Medulla oblongata (tissue), 1 donor: ENCODE data around the gene CHIT1.

Experiments used
- DNase-seq: peaks from one replicate; pipeline ENCODE4 v3.0.0-alpha.2; 2015; ENCODE audit errors: extremely low spot score

CHIT1 gene

DNA sequence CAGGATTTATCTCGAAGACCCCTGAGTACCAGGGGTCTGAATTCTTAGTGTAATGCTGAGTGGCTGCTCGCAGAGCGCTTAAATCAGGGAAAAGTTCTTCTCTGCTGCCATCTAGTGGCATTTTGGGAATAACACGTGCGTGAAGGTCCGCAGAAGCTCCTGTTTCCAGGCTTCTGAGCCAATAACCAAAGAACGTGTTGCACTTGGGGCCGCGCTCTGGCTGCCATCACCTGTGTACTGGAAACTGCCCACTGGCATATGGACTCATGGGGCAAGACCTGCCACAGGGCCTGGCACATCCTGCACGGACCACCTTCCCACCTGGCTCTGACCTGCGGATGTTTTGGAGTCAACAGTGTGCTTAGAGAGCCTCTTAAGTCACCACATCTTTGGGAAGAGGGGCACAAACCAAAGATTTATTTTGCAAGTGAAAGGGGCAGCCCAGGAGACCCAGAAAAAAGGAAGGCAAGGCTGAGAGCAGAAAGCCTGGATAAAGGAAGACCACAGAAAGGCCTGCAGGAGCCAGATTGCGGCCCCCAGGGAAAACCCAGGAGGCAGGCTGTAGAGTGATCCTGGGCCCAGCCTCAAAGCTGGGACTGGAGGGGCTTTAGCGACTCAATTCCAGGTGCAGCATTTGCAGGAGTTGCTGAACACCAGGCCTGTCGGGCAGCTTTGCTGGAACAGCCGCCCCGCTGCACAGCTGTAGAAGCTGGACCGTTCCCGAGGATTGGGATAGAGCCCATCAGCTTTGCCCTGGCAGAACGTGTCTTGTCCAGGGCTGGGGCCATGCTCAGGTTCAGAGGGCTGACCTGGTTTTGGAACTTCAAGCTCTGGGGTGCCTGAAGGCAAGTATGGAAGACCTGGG, 13.0 kb downstream of the CHIT1 start:
- peak; percentile 90 for DNase-seq

DNA sequence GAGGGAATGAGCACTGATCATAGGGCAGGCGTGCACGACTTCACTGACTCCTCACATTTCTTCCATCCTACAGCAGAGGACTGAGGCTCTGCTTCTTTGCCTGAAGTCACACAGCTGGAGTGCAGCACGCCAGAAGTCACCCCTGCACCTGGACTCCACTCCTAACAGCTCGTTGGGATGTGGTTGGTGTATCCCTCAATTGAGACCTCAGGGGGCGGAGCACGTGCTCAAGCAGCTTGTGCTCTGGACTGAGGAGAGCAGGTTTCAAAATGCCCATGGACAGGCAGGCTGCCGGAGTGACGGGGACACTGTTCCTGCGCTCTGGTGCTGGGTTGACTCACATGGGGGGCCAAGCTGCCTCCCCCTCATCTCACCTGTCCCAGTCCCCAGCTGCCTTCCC, 13.9 kb downstream of the CHIT1 start:
- DNase-seq, result no peak

DNA sequence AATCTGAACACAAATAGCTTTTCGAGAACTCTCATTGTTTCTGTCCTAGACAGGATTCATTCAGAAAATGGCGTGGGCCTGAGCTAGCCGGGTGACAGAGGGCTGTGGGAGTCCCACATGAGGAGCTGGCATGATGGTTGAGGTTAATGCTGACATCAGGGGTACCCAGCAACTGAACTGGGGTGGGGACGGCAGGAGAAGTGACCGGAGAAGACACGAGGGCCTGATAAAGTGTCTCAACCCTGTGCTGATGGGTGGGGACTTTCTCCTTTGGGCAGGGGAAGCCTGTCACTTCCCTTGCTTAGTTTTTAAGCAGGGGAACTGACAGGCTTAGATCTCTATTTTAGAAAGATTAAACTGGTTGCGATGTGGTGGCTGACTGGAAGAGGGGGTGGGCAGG, 14.6 kb downstream of the CHIT1 start:
- DNase-seq, result peak; percentile 41

DNA sequence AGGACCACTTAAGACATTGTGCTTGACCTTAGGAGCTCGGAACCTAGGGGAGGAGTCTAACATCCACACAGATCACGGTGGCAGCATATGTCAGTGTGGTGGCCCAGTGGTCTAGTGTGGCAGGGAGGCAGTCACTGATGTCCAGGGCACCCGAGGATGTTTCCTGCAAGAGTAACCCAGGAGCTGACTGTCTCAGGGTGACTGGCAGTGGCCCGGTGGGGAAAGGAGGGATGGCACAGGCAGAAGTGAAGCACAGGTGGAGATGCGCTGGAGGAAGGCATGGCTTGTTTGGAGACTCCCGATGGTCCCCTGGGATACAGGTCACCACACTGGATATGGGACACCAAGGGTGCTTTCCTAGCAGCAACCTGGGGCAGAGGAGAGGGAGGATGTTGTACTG, 16.3 kb downstream of the CHIT1 start:
- no peak for DNase-seq

DNA sequence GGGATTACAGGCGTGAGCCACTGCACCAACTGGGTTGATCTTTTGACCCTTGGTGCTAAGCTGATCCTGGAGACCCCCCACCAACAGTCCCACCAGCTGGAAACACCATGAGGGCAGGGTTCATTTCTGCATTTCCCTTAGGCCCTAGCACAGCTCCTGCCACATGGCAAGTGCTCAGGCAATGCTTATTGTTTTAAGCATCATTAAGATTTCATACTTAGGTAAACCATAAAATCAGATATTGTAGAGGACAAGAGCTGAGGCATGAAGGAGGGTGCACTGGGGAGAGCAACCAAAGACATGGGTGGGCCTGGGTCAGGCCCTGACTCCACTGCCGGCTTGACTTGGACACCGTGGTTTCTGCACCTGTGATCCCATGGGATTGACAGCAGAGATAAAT, 17.7 kb downstream of the CHIT1 start:
- no peak for DNase-seq

DNA sequence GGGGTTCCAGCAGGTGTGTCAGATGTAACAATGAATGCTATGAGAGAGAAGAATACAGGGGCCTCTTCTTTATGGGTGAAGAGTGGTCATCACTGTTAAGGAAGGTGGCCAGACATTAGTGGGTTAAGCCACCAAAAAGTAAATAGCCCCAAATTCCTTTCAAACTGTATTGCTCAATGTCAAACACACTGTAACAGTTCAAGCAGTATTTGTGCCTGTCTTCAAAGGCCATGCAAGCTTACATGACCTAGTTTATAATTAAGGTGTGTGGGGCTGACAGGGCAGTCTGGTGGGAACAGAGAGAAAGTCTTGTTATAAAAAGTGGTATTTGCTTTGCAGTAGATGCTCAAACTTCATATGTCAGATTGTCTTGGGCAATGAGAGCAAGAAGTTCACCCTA, 18.5 kb downstream of the CHIT1 start:
- no peak for DNase-seq

DNA sequence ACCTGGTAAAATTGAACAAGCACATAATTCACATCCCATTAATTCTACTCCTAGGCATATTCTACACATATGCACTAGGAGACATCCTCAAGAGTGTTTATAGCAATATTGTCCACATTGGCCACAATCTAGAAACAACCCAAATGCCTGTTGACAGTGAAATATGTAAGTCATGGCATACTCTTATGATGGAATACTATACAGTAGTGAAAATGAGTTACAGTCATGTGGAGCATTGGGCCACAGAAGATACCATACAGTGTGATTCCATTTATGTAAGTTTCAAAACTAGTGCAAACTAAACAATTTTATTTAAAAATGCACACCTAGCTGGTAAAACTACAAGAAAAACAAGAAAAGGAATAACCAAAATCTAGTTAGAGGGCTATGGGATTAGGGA, 19.1 kb downstream of the CHIT1 start:
- no peak for DNase-seq

DNA sequence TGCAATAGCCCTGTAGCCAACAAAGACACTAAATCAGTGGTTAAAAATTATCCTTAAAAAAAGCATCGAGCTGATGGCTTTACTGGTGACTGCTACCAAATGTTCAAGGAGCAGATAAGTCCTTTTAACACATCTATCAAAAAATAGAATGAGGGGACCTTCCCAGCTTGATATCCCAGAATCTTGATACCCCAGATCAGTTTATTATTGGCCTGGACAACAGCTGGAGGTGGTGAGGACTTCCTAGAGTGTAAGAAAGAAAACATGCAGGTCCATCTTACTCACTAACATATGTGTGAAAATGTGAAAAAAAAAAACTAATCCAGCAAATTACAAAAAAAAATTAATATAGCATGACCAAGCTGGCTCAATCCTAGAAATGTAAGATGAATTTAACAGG, 21.3 kb downstream of the CHIT1 start:
- no peak for DNase-seq

DNA sequence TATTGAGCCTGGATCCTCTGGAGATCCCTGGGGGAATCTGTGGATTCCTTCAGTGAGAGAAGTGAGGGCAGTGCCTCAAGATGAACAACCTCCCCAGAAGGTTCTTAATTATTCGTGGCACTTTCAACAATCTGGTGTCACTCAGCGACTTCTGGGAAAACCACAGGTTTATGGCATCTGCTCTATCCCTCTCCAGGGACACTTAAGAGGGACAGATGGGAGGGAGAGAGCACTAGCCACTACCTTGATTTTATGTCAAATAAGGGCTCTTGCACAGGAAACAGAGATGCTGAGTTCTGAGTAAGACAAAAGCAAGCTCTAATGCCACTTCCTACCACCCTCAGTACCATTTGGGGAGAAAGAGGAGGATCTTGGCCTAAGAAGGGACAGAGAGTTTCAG, 21.7 kb downstream of the CHIT1 start:
- no peak for DNase-seq

DNA sequence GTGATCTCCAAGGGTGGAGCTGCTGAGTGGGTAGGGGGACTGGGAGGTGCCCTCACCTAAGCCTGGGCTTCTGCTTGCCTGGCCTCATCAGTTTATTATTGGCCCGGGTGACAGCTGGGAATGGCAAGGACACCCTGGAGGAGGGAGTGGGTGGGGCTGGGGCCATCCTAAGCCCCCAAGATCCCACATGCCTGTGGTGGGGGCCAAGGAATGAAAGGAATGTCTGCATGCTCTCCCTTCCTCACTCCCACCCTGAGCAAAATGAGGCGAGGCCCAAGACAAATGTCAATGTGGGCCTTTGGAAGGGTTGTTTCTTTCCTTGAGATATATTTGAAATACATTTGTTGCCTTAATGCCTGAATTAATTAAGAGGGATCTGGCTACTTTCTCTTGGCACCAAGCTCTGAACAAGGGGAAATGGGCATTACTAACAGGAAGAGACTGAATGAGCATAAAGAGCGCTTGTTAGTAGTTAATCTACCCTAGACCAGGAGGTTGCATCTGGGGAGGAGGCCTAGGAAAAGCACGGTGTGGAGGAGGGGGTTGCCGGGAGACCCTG, 23.3 kb downstream of the CHIT1 start:
- DNase-seq, result no peak

DNA sequence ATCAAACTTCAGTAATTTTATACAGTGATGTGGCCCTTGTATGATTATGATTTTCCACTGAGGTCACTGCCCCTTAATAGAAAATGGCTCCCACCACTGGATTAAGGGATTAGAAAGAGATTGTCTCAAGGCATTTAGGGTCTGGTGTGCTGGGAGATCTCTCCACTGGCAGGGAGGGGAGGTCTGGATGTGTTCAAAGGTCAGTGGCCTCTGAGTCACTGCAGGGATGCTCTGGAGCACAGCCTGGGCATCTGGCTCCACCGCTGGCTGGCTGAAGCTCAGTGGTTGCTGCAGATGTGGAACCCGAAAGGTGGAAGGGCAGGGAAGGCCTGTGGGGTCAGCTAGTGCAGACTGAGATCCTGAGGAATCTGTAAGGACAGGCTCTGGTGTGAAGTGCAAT, 24.7 kb downstream of the CHIT1 start:
- DNase-seq, result no peak

DNA sequence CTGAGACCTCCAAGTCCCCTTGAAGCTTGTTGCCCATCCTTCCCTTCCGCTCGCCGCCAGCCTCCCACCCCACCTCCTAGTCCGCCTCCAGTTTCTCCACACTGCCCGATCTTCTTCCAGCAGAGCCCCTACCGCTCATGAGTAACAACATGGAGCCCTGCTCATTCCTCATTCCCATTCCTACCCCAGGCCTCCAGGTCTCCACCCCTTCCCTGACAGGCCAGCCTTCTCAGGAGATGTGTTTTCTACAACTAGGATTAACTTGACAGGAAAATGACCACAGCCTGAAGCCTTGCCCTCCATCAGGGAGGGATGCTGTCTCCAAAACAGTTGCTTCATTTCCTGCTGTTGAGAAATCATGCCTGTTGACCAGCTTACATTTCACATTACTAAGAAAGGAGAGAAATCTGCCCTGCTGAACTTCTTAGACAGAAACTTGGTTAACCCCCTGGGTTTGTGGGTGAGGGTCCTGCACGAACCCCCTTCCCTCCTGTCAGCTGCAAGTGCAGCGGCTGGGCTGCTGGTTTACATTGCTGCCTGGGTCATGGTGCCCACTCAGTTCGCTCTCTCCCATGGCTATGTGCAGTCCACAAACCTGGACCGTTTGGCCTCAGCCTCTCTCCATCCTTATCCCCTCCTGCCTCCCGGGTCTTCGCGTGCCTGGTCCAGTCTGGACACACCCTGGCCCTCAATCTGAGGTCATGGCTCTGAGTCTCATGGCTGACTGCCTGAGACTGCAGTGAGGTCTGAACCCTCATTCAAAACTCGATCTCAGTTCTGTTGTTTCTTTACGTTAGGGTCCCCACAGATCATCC, 26.8 kb downstream of the CHIT1 start:
- DNase-seq, result peak; percentile 34

DNA sequence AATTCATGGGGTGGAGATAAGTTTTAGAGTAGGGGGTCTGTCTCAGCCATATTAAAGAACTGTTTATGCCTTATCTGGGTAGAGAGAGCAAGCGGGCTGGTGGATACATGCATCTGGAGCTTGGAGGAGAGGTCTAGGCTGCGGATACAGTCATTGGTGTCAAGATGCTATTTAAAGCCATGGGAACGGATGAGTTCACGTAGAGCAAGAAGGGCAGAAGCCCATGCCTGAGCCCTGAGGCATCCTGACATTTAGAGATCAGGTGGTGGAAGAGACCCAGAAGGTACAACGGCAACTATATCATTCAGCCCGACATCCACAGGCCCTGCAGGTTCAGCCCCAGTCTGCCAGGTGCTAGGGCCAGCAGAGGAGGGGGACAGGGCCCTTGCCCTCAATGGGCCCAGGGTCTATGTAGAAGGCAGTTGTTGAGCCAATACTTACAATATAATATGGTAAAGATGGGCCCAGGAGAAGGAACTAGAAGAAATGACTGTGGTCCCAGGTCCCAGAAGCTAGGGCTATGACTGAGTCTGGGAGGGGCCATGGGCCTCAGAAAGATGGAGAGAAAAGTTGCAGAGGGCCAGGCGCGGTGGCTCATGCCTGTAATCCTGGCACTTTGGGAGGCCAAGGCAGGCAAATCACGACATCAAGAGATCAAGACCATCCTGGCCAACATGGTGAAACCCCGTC, 27.8 kb downstream of the CHIT1 start:
- no peak for DNase-seq

DNA sequence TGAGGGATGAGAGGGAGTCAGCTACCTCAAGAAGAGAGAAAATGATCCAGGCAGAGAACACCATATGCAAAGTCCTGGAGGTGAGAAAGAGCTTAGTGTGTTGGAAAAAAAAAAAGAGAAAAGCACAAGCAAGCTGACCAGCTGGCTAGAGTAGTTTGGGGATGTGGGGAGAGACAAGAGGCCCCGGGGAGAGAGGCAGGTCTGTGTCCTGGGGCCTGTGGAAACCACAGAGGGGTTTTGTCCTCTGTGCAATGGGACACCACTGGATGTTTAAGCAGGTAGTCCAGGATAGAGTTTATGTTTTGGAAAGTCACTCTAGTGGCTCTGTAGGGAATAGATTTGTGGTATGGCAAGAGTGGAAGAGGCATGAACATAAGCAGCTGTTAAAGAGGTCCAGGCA, 28.6 kb downstream of the CHIT1 start:
- no peak for DNase-seq

DNA sequence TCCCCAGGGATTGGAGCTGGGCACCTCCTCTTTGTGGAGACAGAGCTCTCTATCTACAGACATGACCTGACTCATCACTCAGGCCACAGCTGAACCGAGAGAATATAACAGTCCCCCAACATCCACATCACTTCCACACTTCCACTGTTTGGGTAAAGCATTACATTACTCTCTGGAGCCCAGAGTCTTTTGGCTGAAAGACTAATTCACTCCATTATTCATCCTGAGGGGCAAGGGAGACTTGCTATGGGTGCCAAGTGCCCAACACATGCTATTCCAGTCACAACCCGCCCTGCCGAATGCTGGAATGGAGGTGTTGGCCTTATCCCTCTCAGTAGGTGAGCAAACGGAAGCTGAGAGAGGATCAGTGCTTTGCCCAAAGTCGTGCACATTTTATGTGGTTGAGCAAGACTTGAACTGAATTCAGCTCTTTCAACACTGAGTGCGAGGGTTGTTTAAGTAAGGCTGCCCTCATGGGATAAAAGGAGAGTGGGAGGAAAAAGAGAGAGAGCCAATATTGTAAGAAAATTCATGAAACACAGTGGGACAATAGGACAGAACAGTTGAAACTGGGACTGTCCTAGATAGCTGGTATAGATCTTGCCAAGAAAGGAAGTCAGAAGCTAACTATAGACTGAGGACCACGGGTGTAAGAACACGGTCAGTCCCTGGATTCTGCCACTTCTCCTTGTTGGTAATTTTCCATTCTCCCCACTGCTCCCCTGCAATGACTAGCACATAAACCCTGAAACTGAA, 29.5 kb downstream of the CHIT1 start:
- peak; percentile 67 for DNase-seq

DNA sequence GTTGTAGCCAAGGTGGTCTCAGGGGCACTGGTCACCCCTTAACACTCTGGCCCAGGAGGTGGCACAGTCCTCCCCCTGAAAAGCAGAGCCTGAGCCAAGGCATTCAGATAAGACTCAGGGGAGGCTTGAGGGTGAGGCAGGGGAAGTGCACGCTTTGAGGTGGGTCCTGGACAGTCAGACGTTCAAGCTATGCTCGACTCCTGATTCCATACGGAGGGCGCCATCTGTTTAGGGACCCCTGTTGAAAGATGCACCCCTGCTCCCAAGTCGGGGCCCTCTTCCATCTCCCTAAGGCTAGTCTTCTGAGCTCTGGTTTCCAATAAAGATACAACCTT, 30.0 kb downstream of the CHIT1 start:
- DNase-seq, result no peak

DNA sequence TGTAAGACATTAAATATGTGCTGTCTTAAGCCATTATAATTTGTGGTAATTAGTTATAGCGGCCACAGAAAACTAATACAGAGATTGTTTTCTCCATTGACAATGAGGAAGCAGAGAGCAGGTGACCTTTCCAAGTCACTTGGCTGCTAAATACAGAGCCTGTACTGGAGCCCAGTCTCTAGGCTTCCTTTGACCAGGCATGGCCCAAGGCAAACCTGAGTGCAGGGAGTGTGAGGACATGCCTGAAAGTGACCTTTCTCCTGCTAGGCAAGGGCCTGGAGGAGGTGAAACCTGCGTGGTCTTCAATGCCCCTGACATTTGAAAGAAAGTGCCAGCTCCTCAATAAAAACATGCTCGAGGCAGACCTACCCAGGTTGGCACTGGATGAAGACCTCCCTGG, 30.5 kb downstream of the CHIT1 start:
- DNase-seq, result no peak

DNA sequence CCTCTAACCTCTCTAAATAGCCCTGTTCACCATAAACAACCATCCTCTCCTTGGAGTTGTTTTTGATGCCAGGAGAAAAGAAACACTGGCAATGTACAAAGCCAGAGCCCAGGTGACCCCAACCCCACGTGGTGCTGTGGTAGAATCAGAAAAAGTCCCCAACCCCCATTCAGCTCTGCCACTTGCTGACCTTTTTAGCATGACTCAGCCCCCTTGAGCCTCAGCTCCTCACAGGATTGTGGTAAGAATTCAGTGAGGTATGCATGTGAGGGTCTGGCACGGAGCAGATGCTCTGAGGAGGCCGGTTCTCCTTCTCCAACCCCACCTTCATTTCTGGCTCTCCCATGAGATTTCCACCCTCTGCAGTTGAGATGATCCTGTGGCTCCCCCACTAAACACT, 31.8 kb downstream of the CHIT1 start:
- no peak for DNase-seq

DNA sequence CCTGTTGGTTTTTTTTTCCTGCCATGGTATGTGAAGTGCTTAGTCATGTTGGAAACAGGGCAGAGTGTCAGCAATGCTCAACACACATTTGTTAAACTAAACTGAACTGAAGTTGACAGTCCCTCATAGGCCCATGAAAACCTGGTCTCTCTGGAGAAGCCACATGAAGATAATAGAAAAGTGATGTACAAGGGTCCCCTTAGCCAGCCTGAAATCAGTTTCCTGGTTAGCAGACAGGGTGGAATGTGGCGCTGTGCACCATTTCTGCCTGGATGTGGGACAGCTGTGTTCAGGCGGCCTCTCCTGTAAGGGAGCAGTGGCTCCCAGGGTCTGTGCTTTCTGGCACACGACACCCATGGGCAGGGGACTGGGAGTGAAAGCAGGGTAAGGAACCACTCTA, 33.1 kb downstream of the CHIT1 start:
- no peak for DNase-seq

DNA sequence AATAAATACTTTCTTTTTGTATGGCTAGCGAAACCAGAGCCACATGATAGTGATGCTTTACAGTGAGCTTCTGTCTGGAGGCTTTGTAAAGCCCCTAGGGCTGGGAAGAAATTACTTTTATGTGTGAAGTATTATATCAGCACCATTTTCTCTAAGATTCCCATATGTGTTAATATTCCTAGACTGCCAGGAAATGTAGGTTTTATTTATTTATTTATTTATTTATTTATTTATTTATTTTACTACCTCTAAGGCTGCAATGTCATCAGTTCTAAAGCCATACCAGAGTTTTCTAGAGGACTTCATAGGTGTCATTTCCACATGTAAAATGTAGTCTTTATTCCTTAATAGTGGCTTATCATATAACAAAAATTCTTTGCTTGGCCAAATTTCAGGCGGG, 38.5 kb downstream of the CHIT1 start:
- no peak for DNase-seq

DNA sequence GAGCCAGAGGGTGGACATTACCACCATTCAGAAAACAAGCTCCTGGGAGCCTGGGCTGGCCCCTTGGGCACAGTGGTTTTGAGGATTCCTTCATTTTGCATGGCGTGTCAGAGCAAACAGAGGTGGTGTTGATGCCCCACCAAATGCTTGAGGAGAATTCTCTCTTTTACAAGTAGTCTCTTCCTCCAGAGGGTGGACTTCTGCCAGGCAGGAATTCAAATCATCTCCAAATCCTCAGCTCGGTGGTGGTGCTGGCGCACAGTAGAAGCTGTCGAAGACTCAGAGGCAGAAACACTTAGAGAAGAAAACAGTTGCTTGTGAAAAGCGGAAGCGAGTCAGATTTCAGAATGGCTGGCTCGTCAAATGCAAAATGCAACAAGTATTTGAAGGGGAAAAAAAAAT, 39.5 kb downstream of the CHIT1 start:
- DNase-seq, result no peak
